Measurements from ENCODE around the gene UCN2. TPM values are rescaled to one million over a fixed set of nuclear protein-coding genes. Genes with fewer than 3 reads are reported as not detected.

Gene UCN2
- total and polyA plus RNA-seq, 2 of the 8 experiments (the other 6 are each of a cell fraction or from before 2014, with no cell fraction given), result 0.14 TPM; not detected in 1

- TF ChIP-seq CHD2 (IDR thresholded peaks at IDR 0.05; ENCODE audit: low read length) (no peak), KDM4A (IDR thresholded peaks at IDR 0.05; ENCODE audit: low read depth, low read length, severe bottlenecking) (no peak), KDM5A (IDR thresholded peaks at IDR 0.05; ENCODE audit: low read length) (no peak), POLR2A (IDR thresholded peaks at IDR 0.05; ENCODE audit: control extremely low read depth in 1 of 2, low read depth in 2 of 2, low read length in 2 of 2) (no peak), SP2 (IDR thresholded peaks at IDR 0.05; ENCODE audit: low read length) (no peak)
These were observed 28.0 kb downstream of the UCN2 start (continued) for GRCh38 chr3:48535578-48535977.

Measured in H1 (cell line).